Smooth muscle cell (in vitro differentiated cells): Measurements from ENCODE around the gene FGF11. TPM values are rescaled to one million over a fixed set of nuclear protein-coding genes. Genes with fewer than 3 reads are reported as not detected.

Experiments used
- DNase-seq: peaks from one replicate; lab custom pipeline; 2025; ENCODE audit not compliant: unreplicated experiment; lab: John Stamatoyannopoulos, UW
- H2AFZ ChIP-seq: fragments of 200-600 bp; sonication (generic); 2 replicates; pipeline ENCODE4 v1.6.0; 2016; ENCODE audit warnings: antibody characterized with exemption, low read depth, mild to moderate bottlenecking
- H3F3A ChIP-seq: fragments of 200-600 bp; sonication (generic); 2 replicates; pipeline ENCODE4 v1.6.0; 2017; ENCODE audit warnings: antibody characterized with exemption, low read depth
- H3K27ac ChIP-seq: fragments of 200-600 bp; sonication (generic); 2 replicates; pipeline ENCODE4 v1.5.1; 2016; ENCODE audit warnings: low read depth, mild to moderate bottlenecking
- H3K27me3 ChIP-seq: fragments of 200-600 bp; sonication (generic); 2 replicates; pipeline ENCODE4 v1.6.1; 2016; ENCODE audit warnings: low read depth, mild to moderate bottlenecking
- H3K36me3 ChIP-seq: fragments of 200-600 bp; sonication (generic); 2 replicates; pipeline ENCODE4 v1.5.1; 2016; ENCODE audit warnings: low read depth
- H3K4me1 ChIP-seq: fragments of 200-600 bp; sonication (generic); 2 replicates; pipeline ENCODE4 v1.5.1; 2016; ENCODE audit warnings: low read depth
- H3K4me2 ChIP-seq: fragments of 200-600 bp; sonication (generic); 2 replicates; pipeline ENCODE4 v1.6.0; 2016; ENCODE audit warnings: mild to moderate bottlenecking
- H3K4me3 ChIP-seq: fragments of 200-600 bp; sonication (generic); 2 replicates; pipeline ENCODE4 v1.5.1; 2016; ENCODE audit warnings: mild to moderate bottlenecking
- H3K79me2 ChIP-seq: fragments of 200-600 bp; sonication (generic); 2 replicates; pipeline ENCODE4 v1.6.0; 2016; ENCODE audit warnings: low read depth, mild to moderate bottlenecking
- H3K9ac ChIP-seq: fragments of 200-600 bp; sonication (generic); 2 replicates; pipeline ENCODE4 v1.6.0; 2016; ENCODE audit warnings: low read depth
- H3K9me3 ChIP-seq: fragments of 200-600 bp; sonication (generic); replicated peaks from 2 replicates; pipeline ENCODE4 v1.5.1; 2016; ENCODE audit warnings: low read depth
- H4K20me1 ChIP-seq: fragments of 200-600 bp; sonication (generic); 2 replicates; pipeline ENCODE4 v1.6.0; 2016; ENCODE audit warnings: low read depth
- CTCF ChIP-seq: fragments of 200-600 bp; sonication (generic); IDR thresholded peaks from 2 replicates; pipeline ENCODE4 v1.5.1; 2017; ENCODE audit warnings: borderline replicate concordance, mild to moderate bottlenecking, antibody characterized with exemption; ENCODE audit not compliant: insufficient read depth, poor library complexity, severe bottlenecking
- WGBS: methylation state at CpG from one replicate; pipeline ENCODE4 v1.1.7; 2016; ENCODE audit warnings: low lambda C conversion rate; 5-methylcytosine and 5-hydroxymethylcytosine counted together
- polyA plus RNA-seq: library from polyadenylated mRNA; unstranded; fragments of >200 nt; fragmentation: Nextera tagmentation; extraction: Ambion mirVana; gene quantifications from 2 replicates; pipeline ENCODE4 v1.2.1, GENCODE V29; 2016
- total RNA-seq: library from RNA; depleted of rRNA; stranded (reverse); fragments of >200 nt; gene quantifications from 2 replicates; pipeline ENCODE4 v1.2.3, GENCODE V29; 2014

The FGF11 gene
- total and polyA plus RNA-seq, 2 experiments from 2014 or later = 13.9 to 21.3 TPM

GRCh38 chr17:7462474-7463371 lies 23.4 kb downstream of the FGF11 start:
- peaks cover 8% of the 10 kb centered on the region for H3K4me1 ChIP-seq
- no peak overlapping the region for H3K27ac ChIP-seq
- no peak for TF ChIP-seq CTCF
- 96% methylated on average over 43 of the region's 44 CpGs for WGBS
- H2AFZ ChIP-seq = no peak overlapping the region
- peaks cover 39% of the 10 kb centered on the region for H4K20me1 ChIP-seq
- H3K9me3 ChIP-seq = no peaks in the 10 kb centered on the region
- H3K9ac ChIP-seq = no peak overlapping the region
- H3K27me3 ChIP-seq = no peaks in the 10 kb centered on the region
- peaks cover 18% of the 10 kb centered on the region for H3F3A ChIP-seq
- H3K79me2 ChIP-seq = peaks cover 17% of the 10 kb centered on the region
- H3K4me2 ChIP-seq = no peak overlapping the region
- no peak overlapping the region for H3K4me3 ChIP-seq
- DNase-seq = no peak
- H3K36me3 ChIP-seq = no peaks in the 10 kb centered on the region

- H3K4me2 ChIP-seq = no peak overlapping the region
- 96% methylated on average over 11 of the region's 14 CpGs for WGBS
- DNase-seq = no peak
- no peak overlapping the region for H3K9ac ChIP-seq
- no peak overlapping the region for H2AFZ ChIP-seq
- TF ChIP-seq CTCF = no peak
- peaks cover 46% of the 10 kb centered on the region for H4K20me1 ChIP-seq
- H3K4me1 ChIP-seq = peaks cover 8% of the 10 kb centered on the region
- H3K27me3 ChIP-seq = no peaks in the 10 kb centered on the region
- peaks cover 12% of the 10 kb centered on the region for H3F3A ChIP-seq
- H3K79me2 ChIP-seq = peaks cover 23% of the 10 kb centered on the region
- no peak overlapping the region for H3K4me3 ChIP-seq
- H3K27ac ChIP-seq = no peak overlapping the region
- H3K9me3 ChIP-seq = no peaks in the 10 kb centered on the region
- no peaks in the 10 kb centered on the region for H3K36me3 ChIP-seq
Observed at GRCh38 chr17:7463372-7463846, 24.1 kb downstream of the FGF11 start.

- no peak for DNase-seq
- H3K4me1 ChIP-seq = peaks cover 8% of the 10 kb centered on the region
- H3F3A ChIP-seq = peaks cover 5% of the 10 kb centered on the region
- WGBS = 89% methylated on average over 9 of the region's 9 CpGs
- no peak overlapping the region for H3K4me2 ChIP-seq
- no peaks in the 10 kb centered on the region for H3K36me3 ChIP-seq
- no peaks in the 10 kb centered on the region for H3K27me3 ChIP-seq
- peaks cover 53% of the 10 kb centered on the region for H4K20me1 ChIP-seq
- no peak overlapping the region for H3K4me3 ChIP-seq
- no peak overlapping the region for H3K27ac ChIP-seq
- H3K9ac ChIP-seq = no peak overlapping the region
- no peak overlapping the region for H2AFZ ChIP-seq
- H3K79me2 ChIP-seq = peaks cover 30% of the 10 kb centered on the region
- no peak for TF ChIP-seq CTCF
- H3K9me3 ChIP-seq = no peaks in the 10 kb centered on the region
Observed at GRCh38 chr17:7464081-7464480, 24.8 kb downstream of the FGF11 start.
